Trophoblast cell (in vitro differentiated cells and primary cell): ENCODE results near the gene PEX10.

Experiments
- DNase-seq, 2 donors: peaks; one replicate each; pipeline ENCODE4 v3.0.0-alpha.2; 2016
- H2AFZ ChIP-seq: 2 replicates; pipeline ENCODE4 v1.6.1; 2013; ENCODE audit warnings: low read length, moderate library complexity, mild to moderate bottlenecking; ENCODE audit not compliant: insufficient read depth, poor library complexity
- H2AK5ac ChIP-seq: 2 replicates; pipeline ENCODE4 v1.6.1; 2013; ENCODE audit warnings: mild to moderate bottlenecking, low read length
- H2BK120ac ChIP-seq: 2 replicates; pipeline ENCODE4 v1.6.1; 2013; ENCODE audit warnings: low read length, mild to moderate bottlenecking, moderate library complexity; ENCODE audit not compliant: insufficient read depth, poor library complexity
- H2BK12ac ChIP-seq: 2 replicates; pipeline ENCODE4 v1.6.1; 2013; ENCODE audit warnings: mild to moderate bottlenecking, low read length, moderate library complexity
- H2BK5ac ChIP-seq: 2 replicates; pipeline ENCODE4 v1.6.1; 2013; ENCODE audit warnings: low read length, low read depth, moderate library complexity, mild to moderate bottlenecking; ENCODE audit not compliant: poor library complexity
- H3K14ac ChIP-seq: 2 replicates; pipeline ENCODE4 v1.6.1; 2013; ENCODE audit warnings: mild to moderate bottlenecking, low read length
- H3K18ac ChIP-seq: 2 replicates; pipeline ENCODE4 v1.6.1; 2013; ENCODE audit warnings: mild to moderate bottlenecking, low read length
- H3K23ac ChIP-seq: 2 replicates; pipeline ENCODE4 v1.6.1; 2013; ENCODE audit warnings: low read length
- H3K27ac ChIP-seq: 2 replicates; pipeline ENCODE4 v1.5.1; 2013; ENCODE audit warnings: low read depth, mild to moderate bottlenecking, inconsistent platforms, low read length, moderate library complexity
- H3K27me3 ChIP-seq: 2 replicates; pipeline ENCODE4 v1.6.1; 2013; ENCODE audit warnings: inconsistent platforms, mild to moderate bottlenecking, low read length, moderate library complexity; ENCODE audit not compliant: insufficient read depth
- H3K36me3 ChIP-seq, 2 experiments: 1 replicate in 1 of 2; 2 replicates in 1 of 2; pipeline ENCODE4 v1.6.1; 2013; ENCODE audit warnings: low read length in 2 of 2, mild to moderate bottlenecking in 2 of 2, moderate library complexity in 1 of 2; ENCODE audit not compliant: insufficient read depth in 2 of 2, control insufficient read depth in 1 of 2
- H3K4ac ChIP-seq: 2 replicates; pipeline ENCODE4 v1.6.1; 2013; ENCODE audit warnings: low read depth, mild to moderate bottlenecking, low read length, moderate library complexity
- H3K4me1 ChIP-seq, 2 experiments: 1 replicate in 1 of 2; 2 replicates in 1 of 2; pipeline ENCODE4 v1.6.1; 2013; ENCODE audit warnings: low read length in 2 of 2, mild to moderate bottlenecking in 2 of 2, moderate library complexity in 1 of 2; ENCODE audit not compliant: insufficient read depth in 2 of 2, control insufficient read depth in 1 of 2
- H3K4me2 ChIP-seq: 2 replicates; pipeline ENCODE4 v1.6.1; 2013; ENCODE audit warnings: inconsistent platforms, mild to moderate bottlenecking, low read length, moderate library complexity
- H3K4me3 ChIP-seq: 2 replicates; pipeline ENCODE4 v1.5.1; 2013; ENCODE audit warnings: mild to moderate bottlenecking, low read depth, low read length, inconsistent platforms
- H3K79me1 ChIP-seq: one replicate; pipeline ENCODE4 v1.6.1; 2013; ENCODE audit warnings: low read length
- H3K79me2 ChIP-seq: 2 replicates; pipeline ENCODE4 v1.6.1; 2013; ENCODE audit warnings: low read length, mild to moderate bottlenecking; ENCODE audit not compliant: control insufficient read depth, insufficient read depth, poor library complexity
- H3K9ac ChIP-seq: 2 replicates; pipeline ENCODE4 v1.6.1; 2013; ENCODE audit warnings: mild to moderate bottlenecking, low read length
- H3K9me3 ChIP-seq: 2 replicates; pipeline ENCODE4 v1.6.1; 2013; ENCODE audit warnings: low read depth, mild to moderate bottlenecking, control low read depth, inconsistent platforms, low read length; ENCODE audit not compliant: insufficient read depth
- H4K12ac ChIP-seq: 2 replicates; pipeline ENCODE4 v1.6.1; 2013; ENCODE audit warnings: low read depth, mild to moderate bottlenecking, low read length, moderate library complexity
- H4K8ac ChIP-seq: 2 replicates; pipeline ENCODE4 v1.6.1; 2013; ENCODE audit warnings: low read depth, mild to moderate bottlenecking, low read length, moderate library complexity
- H4K91ac ChIP-seq: one replicate; pipeline ENCODE4 v1.6.1; 2013; ENCODE audit warnings: low read depth, mild to moderate bottlenecking, low read length, moderate library complexity
- WGBS: extraction: QIAGEN DNeasy Blood & Tissue Kit; methylation state at CpG from one replicate; pipeline ENCODE4 v1.1.7; 2013; ENCODE audit warnings: missing lambda C conversion rate; ENCODE audit not compliant: insufficient read length, insufficient coverage; ENCODE audit errors: extremely low coverage; 5-methylcytosine and 5-hydroxymethylcytosine counted together

The PEX10 gene

GRCh38 chr1:2355373-2356261 lies 56.7 kb downstream of the PEX10 start:
- Histone ChIP-seq H3K4ac (no peak overlapping the region), H3K4me3 (no peak overlapping the region), H2AFZ (no peak overlapping the region), H3K36me3 (no peaks in the 10 kb centered on the region), H4K8ac (no peak overlapping the region), H4K12ac (no peak overlapping the region), H3K4me2 (no peak overlapping the region), H3K23ac (no peak overlapping the region), H2BK12ac (no peak overlapping the region), H3K27me3 (no peaks in the 10 kb centered on the region), H3K27ac (no peak overlapping the region), H2AK5ac (no peak overlapping the region), H3K4me1 (no peaks in the 10 kb centered on the region), H3K79me1 (no peaks in the 10 kb centered on the region), H3K14ac (no peak overlapping the region), H3K9ac (no peak overlapping the region), H2BK120ac (no peak overlapping the region), H4K91ac (no peak overlapping the region), H3K79me2 (no peaks in the 10 kb centered on the region), H3K9me3 (peaks cover 4% of the 10 kb centered on the region), H3K18ac (no peak overlapping the region), H2BK5ac (no peak overlapping the region)
- no CpG with 5 or more reads among the region's 28 CpGs for WGBS
- DNase-seq: peak in 1 of 2 donors; percentile 25

- Histone ChIP-seq H3K27ac (no peak overlapping the region), H2AFZ (no peak overlapping the region), H4K8ac (no peak overlapping the region), H4K12ac (no peak overlapping the region), H4K91ac (no peak overlapping the region), H3K27me3 (no peaks in the 10 kb centered on the region), H3K36me3 (no peaks in the 10 kb centered on the region), H3K9ac (no peak overlapping the region), H3K4me3 (no peak overlapping the region), H2BK120ac (no peak overlapping the region), H3K4me2 (no peak overlapping the region), H3K79me1 (no peaks in the 10 kb centered on the region), H3K14ac (no peak overlapping the region), H3K4me1 (no peaks in the 10 kb centered on the region), H2BK12ac (no peak overlapping the region), H3K18ac (no peak overlapping the region), H2AK5ac (no peak overlapping the region), H3K4ac (no peak overlapping the region), H3K9me3 (peaks cover 4% of the 10 kb centered on the region), H2BK5ac (no peak overlapping the region), H3K23ac (no peak overlapping the region), H3K79me2 (no peaks in the 10 kb centered on the region)
- peak in 1 of 2 donors; percentile 9 for DNase-seq
- WGBS: no CpG with 5 or more reads among the region's 38 CpGs
Observed at GRCh38 chr1:2354511-2355372, 57.6 kb downstream of the PEX10 start.
